ENCODE results near the gene PLIN5.
A peak's percentile ranks its signal among the peaks of the same experiment; 100 is the strongest.

Gene PLIN5

GRCh38 chr19:4534836-4535658 is at the start of gene PLIN5:
Gene PLIN5, minus strand, starts transcription at chr19:4535224. Its CDS starts 1,150 bp downstream, at chr19:4534074.
- no peak for DNase-seq (ENCODE audit: low read depth)

- DNase-seq (ENCODE audit: low read depth) = no peak
These were observed 49.1 kb upstream of the PLIN5 start for GRCh38 chr19:4583961-4584669.

- DNase-seq (ENCODE audit: low read depth) = no peak
These were observed 48.2 kb upstream of the PLIN5 start for GRCh38 chr19:4582980-4583842.

- DNase-seq (ENCODE audit: low read depth) = no peak
These were observed 46.9 kb upstream of the PLIN5 start for GRCh38 chr19:4581666-4582553.

GRCh38 chr19:4580961-4581665 is 46.1 kb upstream of the PLIN5 start:
- DNase-seq (ENCODE audit: low read depth) = no peak

GRCh38 chr19:4580021-4580901 is 45.2 kb upstream of the PLIN5 start:
- DNase-seq (ENCODE audit: low read depth) = no peak

- DNase-seq (ENCODE audit: low read depth) = no peak
These were observed 44.4 kb upstream of the PLIN5 start for GRCh38 chr19:4579389-4579788.

GRCh38 chr19:4578552-4579248 is 43.7 kb upstream of the PLIN5 start:
- no peak for DNase-seq (ENCODE audit: low read depth)

- no peak for DNase-seq (ENCODE audit: low read depth)
These were observed 42.2 kb upstream of the PLIN5 start for GRCh38 chr19:4577020-4577782.

- no peak for DNase-seq (ENCODE audit: low read depth)
These were observed 41.3 kb upstream of the PLIN5 start for GRCh38 chr19:4576016-4576933.

GRCh38 chr19:4575267-4576015 is 40.4 kb upstream of the PLIN5 start:
- DNase-seq (ENCODE audit: low read depth) = peak; percentile 91

- no peak for DNase-seq (ENCODE audit: low read depth)
These were observed 38.7 kb upstream of the PLIN5 start for GRCh38 chr19:4573682-4574081.

GRCh38 chr19:4571305-4571917 is 36.4 kb upstream of the PLIN5 start:
- no peak for DNase-seq (ENCODE audit: low read depth)

- DNase-seq (ENCODE audit: low read depth) = no peak
These were observed 35.9 kb upstream of the PLIN5 start for GRCh38 chr19:4570916-4571304.

GRCh38 chr19:4570402-4570801 is 35.4 kb upstream of the PLIN5 start:
- no peak for DNase-seq (ENCODE audit: low read depth)

GRCh38 chr19:4568886-4569285 is 33.9 kb upstream of the PLIN5 start:
- DNase-seq (ENCODE audit: low read depth) = no peak

Measured in HS-27A (cell line).